Cardiac fibroblast (primary cell): ENCODE measurements around the gene SSTR1.

Experiments used
- DNase-seq, 2 donors: peaks; one replicate each; pipeline versions ENCODE4 v3.0.0 to v3.0.0-alpha.2; 2010; ENCODE audit warnings: low read depth in 2 of 2
- H3K4me3 ChIP-seq, 2 donors: replicated peaks in 1 of 2; 1 replicate in 1 of 2; 2 replicates in 1 of 2; pipeline ENCODE4 v1.5.1; 2011; ENCODE audit warnings: low read depth in 2 of 2, low read length in 2 of 2, mild to moderate bottlenecking in 2 of 2, moderate library complexity in 1 of 2
- CTCF ChIP-seq: IDR thresholded peaks from one replicate; pipeline ENCODE4 v1.5.1; 2011; ENCODE audit warnings: low read depth, mild to moderate bottlenecking, low read length, inconsistent platforms

SSTR1 gene

GRCh38 chr14:38213001-38213400, 5.3 kb downstream of the SSTR1 start:
- TF ChIP-seq CTCF: no peak
- DNase-seq: peak in 1 of 2 donors; percentile 29
- no peak overlapping the region for H3K4me3 ChIP-seq

- no peak for DNase-seq
Measured at GRCh38 chr14:38217553-38217952, 9.8 kb downstream of the SSTR1 start.

GRCh38 chr14:38221077-38221476, 13.4 kb downstream of the SSTR1 start:
- DNase-seq: no peak
- no peak for TF ChIP-seq CTCF
- no peak overlapping the region for H3K4me3 ChIP-seq

More at GRCh38 chr14:38217553-38217952, 9.8 kb downstream of the SSTR1 start:
- no peak overlapping the region for H3K4me3 ChIP-seq
- no peak for TF ChIP-seq CTCF

- peak in 1 of 2 donors; percentile 35 for DNase-seq
- TF ChIP-seq CTCF: no peak
- H3K4me3 ChIP-seq: no peak overlapping the region
Measured at GRCh38 chr14:38224338-38224737, 16.6 kb downstream of the SSTR1 start.

- no peak for DNase-seq
- no peak for TF ChIP-seq CTCF
- H3K4me3 ChIP-seq: no peak overlapping the region
Measured at GRCh38 chr14:38225946-38226345, 18.2 kb downstream of the SSTR1 start.

- H3K4me3 ChIP-seq: no peak overlapping the region
- no peak for TF ChIP-seq CTCF
- DNase-seq: no peak
Measured at GRCh38 chr14:38226366-38226765, 18.7 kb downstream of the SSTR1 start.

- no peak for DNase-seq
- no peak for TF ChIP-seq CTCF
- no peak overlapping the region for H3K4me3 ChIP-seq
Measured at GRCh38 chr14:38233218-38233617, 25.5 kb downstream of the SSTR1 start.
